B cell (primary cell): ENCODE results near the gene FOXP4.

Experiments used
- CTCF ChIP-seq: fragments of 200-600 bp; IDR thresholded peaks from one replicate; pipeline ENCODE4 v1.8.0; 2022; ENCODE audit warnings: antibody characterized with exemption, mild to moderate bottlenecking
- EZH2 ChIP-seq: IDR thresholded peaks from 2 replicates; pipeline ENCODE4 v1.6.1; 2012; ENCODE audit warnings: borderline replicate concordance, low read depth, mild to moderate bottlenecking, moderate library complexity, low read length; ENCODE audit not compliant: insufficient read depth, poor library complexity, severe bottlenecking

- TF ChIP-seq CTCF = no peak
- TF ChIP-seq EZH2 = no peak
These were observed 44.9 kb downstream of the FOXP4 start for GRCh38 chr6:41591122-41591521.
